ENCODE measurements around the gene DGLUCY. TPM values are rescaled to one million over a fixed set of nuclear protein-coding genes. Genes with fewer than 3 reads are reported as not detected.
"Not testable (repeated sequence)": the region's sequence is repeated elsewhere in the genome, so short reads cannot be mapped to it uniquely, and the experiment has no call there.

DGLUCY gene
- total and polyA plus RNA-seq, 11 donors = 53.7 to 234 (median 138) TPM

DNA sequence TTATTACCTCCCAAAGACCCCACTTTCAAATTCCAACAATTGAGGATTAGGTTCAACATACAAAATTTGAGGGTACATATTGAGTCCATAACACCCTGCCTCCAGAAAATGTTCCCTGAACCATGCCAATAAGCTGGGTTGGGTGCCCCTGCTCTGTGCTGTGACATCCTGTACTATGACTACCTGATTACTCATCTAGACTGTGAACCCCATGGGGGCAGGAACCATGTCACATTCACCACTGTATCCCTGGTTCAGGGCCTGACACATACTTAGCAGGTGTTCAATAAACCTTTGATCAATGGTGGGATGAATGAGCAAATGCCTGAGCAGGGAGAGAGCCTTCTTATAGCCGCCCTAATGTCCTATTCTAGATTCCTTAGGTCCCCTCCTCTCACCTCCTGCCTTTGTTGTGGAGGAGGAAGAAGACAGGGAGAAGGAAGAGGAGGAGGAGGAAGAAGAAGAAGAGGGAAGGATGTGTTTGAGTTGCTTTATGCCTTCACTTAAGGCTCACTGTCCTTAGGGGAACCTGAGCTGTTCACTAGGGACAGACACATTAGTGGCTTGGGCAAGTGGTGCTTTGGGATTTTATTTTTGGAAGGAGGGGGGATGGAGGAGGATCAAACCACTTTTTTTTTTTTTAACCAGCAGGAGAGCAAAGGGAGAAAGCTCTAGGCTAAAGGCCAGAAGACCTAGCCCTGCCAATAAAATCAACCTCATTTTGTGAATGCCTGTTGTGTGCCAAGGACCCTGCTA lies 109.3 kb downstream of the DGLUCY start:
- peaks cover 0 to 70% (median 57%) of the 10 kb centered on the region in 9 donors for H3K36me3 ChIP-seq
- no peaks in the 10 kb centered on the region for H3K27me3 ChIP-seq
- intact Hi-C loops (cut with DNase I) = no loop called here
- ATAC-seq (peak; percentile 23 to 43 (median 39)), DNase-seq (no peak)
- TF ChIP-seq POLR2A (IDR thresholded peaks at IDR 0.05) (no peak), CTCF (IDR thresholded peaks at IDR 0.05) (no peak)
- H3K27ac ChIP-seq = peak overlapping the region in 1 of 12 donors; percentile 61
- no peaks in the 10 kb centered on the region for H3K9me3 ChIP-seq
- no peak overlapping the region for H3K4me3 ChIP-seq
- WGBS, 4 donors = 80 to 92% (median 84%) methylated on average over 1 of the region's 1 CpG
- H3K4me1 ChIP-seq = peaks cover 0 to 51% (median 22%) of the 10 kb centered on the region in 12 donors

GRCh38 chr14:91225025-91225424 lies 111.2 kb downstream of the DGLUCY start:
- ATAC-seq = no peak
- H3K4me3 ChIP-seq = no peak overlapping the region
- TF ChIP-seq CTCF (IDR thresholded peaks at IDR 0.05) (no peak), POLR2A (IDR thresholded peaks at IDR 0.05) (no peak)
- peaks cover 0 to 2% (median 0%) of the 10 kb centered on the region in 12 donors for H3K9me3 ChIP-seq
- H3K36me3 ChIP-seq = peaks cover 0 to 67% (median 54%) of the 10 kb centered on the region in 9 donors
- intact Hi-C loops (cut with DNase I) = no loop called here
- H3K4me1 ChIP-seq = peaks cover 0 to 59% (median 13%) of the 10 kb centered on the region in 12 donors
- WGBS, 4 donors = 90 to 95% (median 92%) methylated on average over 7 of the region's 7 CpGs
- no peak overlapping the region for H3K27ac ChIP-seq
- no peak for DNase-seq
- H3K27me3 ChIP-seq = no peaks in the 10 kb centered on the region

DNA sequence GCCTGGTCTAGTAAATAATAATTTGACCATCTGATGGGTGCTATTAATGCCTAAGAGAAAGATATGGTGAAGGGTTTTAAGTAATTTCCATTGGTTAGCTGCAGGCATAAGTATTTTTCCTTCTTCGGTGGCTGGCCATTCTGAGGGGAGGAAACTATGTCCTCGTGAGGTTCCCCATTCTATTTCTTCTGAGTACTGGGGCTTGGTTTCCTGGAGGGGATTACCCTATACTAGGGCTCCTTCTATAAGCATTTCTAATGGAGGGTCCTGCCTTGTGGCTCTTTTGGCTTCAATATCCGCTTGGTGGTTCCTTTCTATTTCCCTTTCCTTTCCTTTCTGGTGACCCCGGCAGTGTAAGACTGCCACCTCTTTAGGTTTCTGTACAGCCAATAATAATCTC lies 112.5 kb downstream of the DGLUCY start:
- H3K27me3 ChIP-seq; DNase-seq; intact Hi-C loops (cut with DNase I); H3K4me3 ChIP-seq; ATAC-seq: not testable (repeated sequence)
- WGBS, 4 donors = 88 to 96% (median 92%) methylated on average over 4 of the region's 4 CpGs
- Histone ChIP-seq H3K9me3 (peaks cover 0 to 15% (median 6%) of the 10 kb centered on the region in 12 donors), H3K27ac (peak overlapping the region in 1 of 12 donors; percentile 71), H3K4me1 (peaks cover 0 to 72% (median 12%) of the 10 kb centered on the region in 12 donors), H3K36me3 (peaks cover 0 to 69% (median 54%) of the 10 kb centered on the region in 9 donors)

DNA sequence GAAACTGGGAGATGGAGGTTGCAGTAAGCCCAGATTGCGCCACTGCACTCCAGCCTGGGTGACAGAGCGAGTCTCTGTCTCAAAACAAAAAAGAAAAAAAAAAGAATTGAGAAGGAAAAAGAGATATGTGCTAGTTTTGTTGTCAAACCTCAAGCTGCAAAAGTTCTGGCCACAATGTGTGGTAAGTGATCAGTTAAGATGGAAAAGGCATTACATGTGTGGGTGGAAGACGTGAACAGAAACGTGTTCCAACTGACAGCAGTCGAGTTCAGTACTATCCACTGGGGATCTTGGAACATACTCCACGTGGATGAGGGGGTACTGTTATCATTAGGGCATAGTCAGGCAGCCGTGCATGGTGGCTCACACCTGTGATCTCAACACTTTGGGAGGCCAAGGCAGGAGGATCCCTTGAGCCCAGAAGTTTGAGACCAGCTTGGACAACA lies 113.3 kb downstream of the DGLUCY start:
- DNase-seq (no peak), ATAC-seq (no peak)
- 84 to 87% (median 85%) methylated on average over 7 of the region's 7 CpGs for WGBS, 4 donors
- H3K27me3 ChIP-seq = no peaks in the 10 kb centered on the region
- peaks cover 0 to 73% (median 12%) of the 10 kb centered on the region in 12 donors for H3K4me1 ChIP-seq
- intact Hi-C loops (cut with DNase I) = no loop called here
- TF ChIP-seq POLR2A (IDR thresholded peaks at IDR 0.05) = no peak
- TF ChIP-seq CTCF (IDR thresholded peaks at IDR 0.05) = no peak
- peaks cover 0 to 62% (median 49%) of the 10 kb centered on the region in 9 donors for H3K36me3 ChIP-seq
- peak overlapping the region in 1 of 12 donors; percentile 71 for H3K27ac ChIP-seq
- no peak overlapping the region for H3K4me3 ChIP-seq
- H3K9me3 ChIP-seq = peaks cover 0 to 17% (median 6%) of the 10 kb centered on the region in 12 donors
